Endothelial cell of umbilical vein (primary cell): ENCODE results near the gene CNOT9. TPM values are rescaled to one million over a fixed set of nuclear protein-coding genes. Genes with fewer than 3 reads are reported as not detected.

ENCODE experiments used
- BruUV-seq: library from RNA; stranded (reverse); fragments of 400-500 nt; replicated peaks from 2 replicates; lab custom pipeline; 2021; lab: Mats Ljungman, UMichigan
- CTCF ChIA-PET: fragments of 300-600, 350-600 bp; sonication (Branson Sonifier 250); formaldehyde crosslinking; loops from one replicate; lab custom pipeline; 2021; ENCODE audit warnings: antibody characterized with exemption, inconsistent platforms; lab: Charles Lee
- POLR2A ChIA-PET: fragments of 300-600, 350-600 bp; sonication (Branson Sonifier 250); formaldehyde crosslinking; loops from one replicate; lab custom pipeline; 2021; ENCODE audit warnings: antibody characterized with exemption, inconsistent platforms; lab: Charles Lee
- DNase-seq: peaks from one replicate; pipeline ENCODE4 v3.0.0-alpha.2; 2011; ENCODE audit warnings: low read depth, low spot score
- FAIRE-seq: peaks from 2 replicates; lab custom pipeline; 2011; peaks lifted over from hg19 to GRCh38; lab: Jason Lieb, UNC
- H2AFZ ChIP-seq: 2 replicates; pipeline ENCODE4 v1.6.0; 2012; ENCODE audit warnings: low read depth, low read length, control low read depth, inconsistent platforms
- H3K27ac ChIP-seq: 2 replicates; pipeline ENCODE4 v1.5.1; 2011; ENCODE audit warnings: low read depth, mild to moderate bottlenecking, control low read depth, low read length, moderate library complexity; ENCODE audit not compliant: insufficient read depth
- H3K27me3 ChIP-seq, 2 experiments: 2 replicates each; pipeline versions ENCODE4 v1.6.0 to v1.6.1; 2011; ENCODE audit warnings: low read length in 2 of 2, mixed read lengths in 1 of 2; ENCODE audit not compliant: control insufficient read depth in 2 of 2, insufficient read depth in 2 of 2
- H3K36me3 ChIP-seq, 2 experiments: 2 replicates in 1 of 2; 3 replicates in 1 of 2; pipeline ENCODE4 v1.5.1; 2011; ENCODE audit warnings: low read length in 2 of 2, mild to moderate bottlenecking in 1 of 2, moderate library complexity in 1 of 2; ENCODE audit not compliant: control insufficient read depth in 2 of 2, insufficient read depth in 2 of 2; ENCODE audit errors: extremely low read depth in 1 of 2
- H3K4me1 ChIP-seq: 3 replicates; pipeline ENCODE4 v1.5.1; 2011; ENCODE audit warnings: mild to moderate bottlenecking, low read length; ENCODE audit not compliant: control insufficient read depth, insufficient read depth; ENCODE audit errors: extremely low read depth
- H3K4me2 ChIP-seq: 2 replicates; pipeline ENCODE4 v1.6.1; 2011; ENCODE audit warnings: low read length, control low read depth, mixed read lengths; ENCODE audit not compliant: insufficient read depth
- H3K4me3 ChIP-seq, 3 experiments: fragments of 200-600 bp in 1 of 3; sonication (generic), shearing (Covaris generic) in 1 of 3; replicated peaks in 1 of 3; 2 replicates each; pipeline ENCODE4 v1.5.1; 2011 to 2016; ENCODE audit warnings: control low read depth in 3 of 3, low read length in 3 of 3, mild to moderate bottlenecking in 2 of 3, inconsistent platforms in 1 of 3, low read depth in 1 of 3, moderate library complexity in 1 of 3; ENCODE audit not compliant: insufficient read depth in 1 of 3
- H3K79me2 ChIP-seq: 2 replicates; pipeline ENCODE4 v1.6.0; 2012; ENCODE audit warnings: low read length, inconsistent platforms; ENCODE audit not compliant: control insufficient read depth, insufficient read depth
- H3K9ac ChIP-seq: replicated peaks from 2 replicates; pipeline ENCODE3; 2011; ENCODE audit warnings: low read length, control low read depth; ENCODE audit not compliant: insufficient read depth; ENCODE audit errors: extremely low read depth
- H3K9me1 ChIP-seq: replicated peaks from 3 replicates; pipeline ENCODE4 v1.6.0; 2011; ENCODE audit warnings: mild to moderate bottlenecking, low read length; ENCODE audit not compliant: control insufficient read depth, insufficient read depth; ENCODE audit errors: extremely low read depth
- H3K9me3 ChIP-seq: replicated peaks from 2 replicates; pipeline ENCODE4 v1.5.1; 2012; ENCODE audit warnings: low read length, inconsistent platforms; ENCODE audit not compliant: control insufficient read depth, insufficient read depth
- H4K20me1 ChIP-seq: replicated peaks from 2 replicates; pipeline ENCODE3; 2011; ENCODE audit warnings: mild to moderate bottlenecking, low read length; ENCODE audit not compliant: control insufficient read depth, insufficient read depth; ENCODE audit errors: extremely low read depth
- CTCF ChIP-seq, 2 donors: IDR thresholded peaks; 1 replicate in 1 of 2; 2 replicates in 1 of 2; pipeline ENCODE4 v1.5.1; 2011; ENCODE audit warnings: low read length in 2 of 2, mild to moderate bottlenecking in 2 of 2, moderate library complexity in 2 of 2, control low read depth in 1 of 2, inconsistent platforms in 1 of 2, low read depth in 1 of 2; ENCODE audit not compliant: insufficient read depth in 1 of 2; ENCODE audit errors: extremely low read depth in 1 of 2
- JUN ChIP-seq: IDR thresholded peaks from 2 replicates; pipeline ENCODE4 v1.6.1; 2011; ENCODE audit warnings: borderline replicate concordance, low read depth; ENCODE audit not compliant: insufficient read length, insufficient read depth
- POLR2A ChIP-seq: IDR thresholded peaks from 2 replicates; pipeline ENCODE4 v1.6.1; 2012; ENCODE audit warnings: low read depth, mild to moderate bottlenecking, control low read depth, low read length
- POLR2AphosphoS5 ChIP-seq: IDR thresholded peaks from 2 replicates; pipeline ENCODE4 v1.6.1; 2012; ENCODE audit warnings: low read depth, mild to moderate bottlenecking, control low read depth, low read length, moderate library complexity; ENCODE audit not compliant: insufficient read depth
- dilution Hi-C: fragments of 300-500 bp; cut with MboI; formaldehyde crosslinking; loops from one replicate; pipeline ENCODE4 v1.15.0; 2019; ENCODE audit warnings: low sequenced_read_pairs; ENCODE audit not compliant: extremely low pct_ligation_motif_present
- intact Hi-C: fragments of 100-400 bp; cut with micrococcal nuclease; formaldehyde crosslinking; loops from one replicate; pipeline ENCODE4 v1.10.0; 2022
- polyA plus RNA-seq, 4 experiments: library from polyadenylated mRNA; depleted of rRNA in 3 of 4; stranded (reverse) in 3 of 4; unstranded in 1 of 4; fragments of >200 nt; gene quantifications; 2 replicates each; pipeline versions ENCODE4 v1.2.1 to v1.2.3, GENCODE V29; 2011 to 2012; ENCODE audit warnings: missing spikeins in 1 of 4
- total RNA-seq: library from RNA; stranded (reverse); gene quantifications from 2 replicates; pipeline ENCODE4 v1.2.3, GENCODE V29; 2021

The CNOT9 gene
- total and polyA plus RNA-seq, 2 donors (not counting 3 experiments of a cell fraction or from before 2014, with no cell fraction given): 53.2 to 68.9 TPM

DNA sequence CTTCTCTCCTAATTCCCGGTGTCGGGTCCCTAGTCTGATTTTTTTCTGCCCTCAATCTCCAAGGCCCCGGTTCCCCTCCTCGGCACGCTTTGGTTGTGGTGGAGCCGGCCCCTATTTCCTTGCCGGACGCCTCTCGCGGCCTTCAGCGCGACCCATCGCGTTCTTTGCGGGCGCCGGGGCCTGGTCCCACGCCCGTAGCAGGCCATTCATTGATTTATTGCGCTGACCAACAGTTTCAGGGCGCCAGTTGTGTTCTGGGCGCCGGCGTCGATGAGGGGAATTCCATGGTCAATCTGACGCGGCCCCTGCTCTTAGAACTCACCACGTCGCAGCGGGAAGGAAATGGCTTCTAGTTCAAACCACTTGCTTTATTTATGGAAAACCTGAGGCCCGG, 396 bp downstream of the CNOT9 start:
- intact Hi-C loops: loop anchor here (1.0 to 10.0 kb wide), 7 partner anchors 64 to 816 kb away; partner anchors contain the start of genes CNPPD1, CTDSP1, DNPEP and RETREG2
- ChIA-PET POLR2A (no interaction called here), CTCF (no interaction called here)
- DNase-seq: peak; percentile 89
- Histone ChIP-seq H3K9ac (peak overlapping the region; percentile 91), H3K4me3 (peak overlapping the region; percentile 17 to 80 (median 71)), H4K20me1 (no peaks in the 10 kb centered on the region), H3K9me1 (no peaks in the 10 kb centered on the region), H3K4me1 (peaks cover 17% of the 10 kb centered on the region), H3K79me2 (peaks cover 67% of the 10 kb centered on the region), H3K4me2 (peak overlapping the region; percentile 85), H3K9me3 (no peaks in the 10 kb centered on the region), H3K27me3 (no peaks in the 10 kb centered on the region), H2AFZ (peak overlapping the region; percentile 90), H3K36me3 (peaks cover 0 to 3% of the 10 kb centered on the region in 2 experiments), H3K27ac (peak overlapping the region; percentile 94)
- dilution Hi-C loops: loop anchor here (5.0 kb wide), 1 partner anchor 78 kb away; no protein-coding TSS in a partner anchor
- peak; percentile 71 for FAIRE-seq
- TF ChIP-seq POLR2AphosphoS5 (peak; percentile 57), JUN (no peak), POLR2A (no peak), CTCF (IDR thresholded peaks at IDR 0.05; ENCODE audit: extremely low read depth in 1 of 2, insufficient read depth in 1 of 2, low read depth in 1 of 2, low read length in 2 of 2) (no peak)
- TSS peak; percentile 33 for BruUV-seq
